Ovary (tissue), 9 donors: Measurements from ENCODE around the gene KLHL35. TPM values are rescaled to one million over a fixed set of nuclear protein-coding genes. Genes with fewer than 3 reads are reported as not detected.

Experiments
- DNase-seq, 5 donors: peaks; one replicate each; pipeline ENCODE4 v3.0.0-alpha.2; 2019 to 2020
- H3K27ac ChIP-seq, 2 donors: fragments of 200-600 bp; one replicate each; pipeline versions ENCODE4 v1.5.1 to v1.8.0; 2019 to 2022
- H3K27me3 ChIP-seq: fragments of 200-600 bp; one replicate; pipeline ENCODE4 v1.8.0; 2022
- H3K36me3 ChIP-seq: fragments of 200-600 bp; sonication (generic); one replicate; pipeline ENCODE4 v1.5.1; 2019
- H3K4me1 ChIP-seq: one replicate; pipeline ENCODE4 v1.8.1; 2013; ENCODE audit warnings: mild to moderate bottlenecking, moderate library complexity; ENCODE audit not compliant: insufficient read depth
- H3K4me3 ChIP-seq: fragments of 200-600 bp; sonication (generic); one replicate; pipeline ENCODE4 v1.5.1; 2017
- H3K9me3 ChIP-seq, 2 donors: fragments of 200-600 bp in 1 of 2; sonication (generic) in 1 of 2; one replicate each; pipeline versions ENCODE4 v1.5.1 to v1.8.1; 2013 to 2019; ENCODE audit warnings: mild to moderate bottlenecking in 1 of 2, moderate library complexity in 1 of 2
- EP300 ChIP-seq: sonication (generic); formaldehyde crosslinking; IDR thresholded peaks from one replicate; pipeline ENCODE4 v1.6.1; 2017; ENCODE audit warnings: antibody characterized with exemption
- POLR2A ChIP-seq: fragments of 450-650 bp; IDR thresholded peaks from one replicate; pipeline ENCODE4 v1.6.1; 2017; ENCODE audit warnings: antibody characterized with exemption, mild to moderate bottlenecking, moderate library complexity
- WGBS, 3 donors: extraction: QIAGEN DNeasy Blood & Tissue Kit in 1 of 3; methylation state at CpG; one replicate each; pipeline versions ENCODE4 v1.1.5 to v1.1.7; 2013 to 2017; 5-methylcytosine and 5-hydroxymethylcytosine counted together
- intact Hi-C, 4 donors: fragments of 100-400 bp; cut with DNase I; formaldehyde crosslinking; loops; one replicate each; pipeline versions ENCODE4 v1.11.0 to v1.15.1; 2022 to 2023
- polyA plus RNA-seq, 2 donors: library from polyadenylated mRNA; stranded (reverse); fragments of 200-250 nt in 1 of 2; fragments of 350-450 nt in 1 of 2; fragmentation: Illumina TruSeq in 1 of 2; extraction: RNeasy Lipid Tissue Mini Kit (QIAGEN cat#74804) in 1 of 2; gene quantifications; one replicate each; pipeline ENCODE4 v1.2.3, GENCODE V29; 2013 to 2014
- total RNA-seq, 7 donors: library from RNA; depleted of rRNA in 2 of 7; stranded (reverse); fragments of >200 nt in 2 of 7; fragmentation: NEBNext Ultra II Directional in 3 of 7; extraction: Animal tissue kit (Norgen Biotek cat#: 25700) in 3 of 7; gene quantifications; one replicate each; pipeline versions ENCODE4 v1.1.0 to v1.2.4, GENCODE V29; 2016 to 2023
- TF ChIP-seq, protein P1 (sequence below), 3 donors: fragments of 450-650 bp in 2 of 3; fragments of 200-600 bp in 1 of 3; IDR thresholded peaks; one replicate each; pipeline versions ENCODE4 v1.5.1 to v1.8.0; 2016 to 2022; ENCODE audit warnings: antibody characterized with exemption in 3 of 3, mild to moderate bottlenecking in 1 of 3
- donor health status: DM: no; HTN: no; CAD: no; lungs with moderate emphysema.
- donor health status: DM: no; HTN: no; CAD: no.
- donor health status: Bipolar disorder and iron deficiency.
- donor health status: DM: yes; HTN: yes; CAD: no.
- donor health status: DM: no; HTN: no; CAD: no.
- donor health status: DM: yes; HTN: yes; CAD: no.

KLHL35 gene
- total and polyA plus RNA-seq, 9 donors, result 0.07 to 1.1 (median 0.34) TPM; not detected in 2

DNA sequence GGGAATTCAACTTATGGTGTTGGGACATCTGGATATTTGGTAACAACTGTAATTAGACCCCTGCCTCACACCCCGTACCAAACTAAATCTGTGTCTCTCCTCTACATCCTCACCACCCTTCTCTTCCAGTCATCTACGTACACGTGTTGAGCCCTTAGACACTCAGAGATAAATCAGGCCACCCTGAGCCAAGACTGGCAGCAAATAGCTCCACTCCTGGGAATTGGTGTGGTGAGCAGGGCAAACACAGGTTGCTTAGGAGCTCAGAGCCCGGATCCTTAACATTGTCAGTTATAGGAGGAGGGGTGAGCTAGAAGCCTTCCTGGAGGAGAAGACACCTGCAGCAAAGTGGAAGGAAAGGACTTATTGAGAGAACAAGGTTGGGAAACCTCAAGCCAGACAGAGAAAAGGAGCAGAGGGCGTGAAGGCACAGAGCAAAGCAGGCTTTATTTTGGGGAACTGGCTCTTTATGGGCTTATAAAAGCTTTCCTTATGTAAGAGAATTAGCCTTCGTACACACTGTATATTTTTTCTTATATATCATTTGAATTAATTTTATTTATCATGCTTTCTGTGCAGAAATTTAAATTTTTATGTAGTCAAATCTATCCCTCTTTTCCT lies 36.9 kb upstream of the KLHL35 start:
- Histone ChIP-seq H3K36me3 (no peaks in the 10 kb centered on the region), H3K27me3 (no peaks in the 10 kb centered on the region), H3K27ac (no peak overlapping the region), H3K9me3 (no peaks in the 10 kb centered on the region), H3K4me3 (no peak overlapping the region), H3K4me1 (peaks cover 6% of the 10 kb centered on the region)
- TF ChIP-seq EP300 (no peak), POLR2A (no peak)
- TF ChIP-seq, protein P1, sequence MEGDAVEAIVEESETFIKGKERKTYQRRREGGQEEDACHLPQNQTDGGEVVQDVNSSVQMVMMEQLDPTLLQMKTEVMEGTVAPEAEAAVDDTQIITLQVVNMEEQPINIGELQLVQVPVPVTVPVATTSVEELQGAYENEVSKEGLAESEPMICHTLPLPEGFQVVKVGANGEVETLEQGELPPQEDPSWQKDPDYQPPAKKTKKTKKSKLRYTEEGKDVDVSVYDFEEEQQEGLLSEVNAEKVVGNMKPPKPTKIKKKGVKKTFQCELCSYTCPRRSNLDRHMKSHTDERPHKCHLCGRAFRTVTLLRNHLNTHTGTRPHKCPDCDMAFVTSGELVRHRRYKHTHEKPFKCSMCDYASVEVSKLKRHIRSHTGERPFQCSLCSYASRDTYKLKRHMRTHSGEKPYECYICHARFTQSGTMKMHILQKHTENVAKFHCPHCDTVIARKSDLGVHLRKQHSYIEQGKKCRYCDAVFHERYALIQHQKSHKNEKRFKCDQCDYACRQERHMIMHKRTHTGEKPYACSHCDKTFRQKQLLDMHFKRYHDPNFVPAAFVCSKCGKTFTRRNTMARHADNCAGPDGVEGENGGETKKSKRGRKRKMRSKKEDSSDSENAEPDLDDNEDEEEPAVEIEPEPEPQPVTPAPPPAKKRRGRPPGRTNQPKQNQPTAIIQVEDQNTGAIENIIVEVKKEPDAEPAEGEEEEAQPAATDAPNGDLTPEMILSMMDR (IDR thresholded peaks at IDR 0.05), result no peak
- 76 to 81% (median 79%) methylated on average over 6 of the region's 6 CpGs for WGBS, 3 donors
- intact Hi-C loops, result no loop called here
- DNase-seq, result no peak

DNA sequence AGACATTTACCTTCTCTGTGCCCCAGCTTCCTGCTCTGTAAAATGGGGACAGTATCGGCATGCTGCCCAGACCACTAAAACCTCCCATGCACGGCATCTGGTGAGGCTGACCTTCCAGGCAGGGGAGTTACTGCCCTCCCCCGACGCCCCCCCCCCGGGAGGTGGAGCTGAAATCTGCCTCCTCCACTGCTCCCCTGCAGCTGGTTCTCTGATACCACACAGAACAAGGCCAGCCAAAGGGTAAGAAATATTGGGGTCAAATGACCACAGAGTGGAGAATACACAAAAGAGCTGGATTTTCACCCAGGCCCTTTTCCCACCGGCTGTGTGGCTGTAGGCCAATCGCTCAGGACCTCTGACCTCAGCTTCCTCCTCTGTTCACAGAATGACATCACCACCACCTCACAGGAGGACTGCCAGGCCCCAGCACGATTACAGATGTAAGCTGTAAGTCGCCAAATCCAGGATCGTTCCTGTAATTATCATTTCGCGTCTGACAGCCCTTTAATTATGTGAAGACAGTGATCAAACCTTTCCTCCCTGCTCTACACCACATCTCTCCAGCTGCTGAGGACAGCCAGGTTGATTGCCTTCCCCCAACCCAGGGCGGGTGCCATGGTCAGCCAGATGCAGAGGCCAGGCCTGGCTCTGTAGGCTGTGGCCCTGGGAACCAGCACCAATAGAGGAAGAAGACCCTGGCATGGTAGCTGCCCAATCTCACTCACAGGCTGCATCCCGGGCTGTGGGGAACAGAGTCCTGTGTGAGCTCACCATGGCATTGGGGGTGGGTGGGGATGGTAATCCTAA lies 35.7 kb upstream of the KLHL35 start:
- DNase-seq, result peak; percentile 91 to 96 (median 94)
- TF ChIP-seq, protein P1 (IDR thresholded peaks at IDR 0.05), result no peak
- TF ChIP-seq POLR2A (no peak), EP300 (no peak)

DNA sequence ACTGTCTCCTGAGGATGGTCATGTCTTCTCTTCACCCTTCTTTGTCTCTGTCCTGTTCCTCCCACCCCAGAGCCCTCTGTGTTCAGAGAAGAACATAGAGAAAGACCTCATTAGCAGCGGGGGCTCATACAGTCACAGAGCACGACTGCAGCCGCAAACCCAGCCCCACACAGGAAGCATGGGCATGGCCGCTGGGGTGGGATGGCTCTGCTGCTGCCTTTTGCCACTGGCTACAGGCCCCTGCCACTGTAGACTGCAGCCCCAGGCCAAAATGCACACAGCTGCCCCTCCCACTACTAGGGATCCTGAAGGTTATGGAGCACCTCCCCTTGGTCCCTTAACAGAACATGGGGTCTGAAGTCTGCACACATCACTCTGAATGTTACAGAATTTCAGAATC lies 34.9 kb upstream of the KLHL35 start:
- Histone ChIP-seq H3K27ac (peak overlapping the region in 1 of 2 donors; percentile 69), H3K9me3 (no peaks in the 10 kb centered on the region), H3K27me3 (no peaks in the 10 kb centered on the region), H3K36me3 (no peaks in the 10 kb centered on the region), H3K4me1 (peaks cover 6% of the 10 kb centered on the region), H3K4me3 (no peak overlapping the region)
- intact Hi-C loops, result no loop called here
- peak in 1 of 5 donors; percentile 26 for DNase-seq
- TF ChIP-seq EP300 (no peak), POLR2A (no peak)
- TF ChIP-seq, protein P1 (IDR thresholded peaks at IDR 0.05), result no peak
- WGBS, 3 donors, result 86 to 93% (median 88%) methylated on average over 4 of the region's 4 CpGs

More for the DNA sequence above, 35.7 kb upstream of the KLHL35 start:
- Histone ChIP-seq H3K9me3 (no peaks in the 10 kb centered on the region), H3K4me1 (peaks cover 6% of the 10 kb centered on the region), H3K36me3 (no peaks in the 10 kb centered on the region), H3K4me3 (no peak overlapping the region), H3K27me3 (no peaks in the 10 kb centered on the region), H3K27ac (peak overlapping the region in 1 of 2 donors; percentile 69)
- WGBS, 3 donors, result 10 to 11% (median 10%) methylated on average over 14 of the region's 14 CpGs
- intact Hi-C loops, result no loop called here

DNA sequence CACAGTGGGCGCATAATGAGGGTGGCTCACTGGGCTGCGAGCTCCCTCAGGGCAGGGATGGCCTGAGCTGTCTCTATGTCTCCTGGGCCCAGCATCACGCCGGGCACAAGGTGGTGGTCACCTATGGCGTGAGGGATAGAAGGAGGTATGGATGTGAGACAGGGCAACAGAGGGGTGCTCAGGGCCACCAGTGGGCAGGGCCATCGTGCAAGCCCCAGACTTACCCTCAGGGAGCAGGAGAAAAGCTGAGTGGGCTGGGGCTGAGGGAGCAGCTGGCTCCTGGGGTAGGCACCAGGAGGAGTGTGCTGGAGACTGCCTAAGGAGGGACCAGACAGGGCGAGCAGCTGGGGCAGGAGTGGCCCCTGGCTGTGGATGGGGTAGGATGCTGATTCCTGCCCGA lies 34.3 kb upstream of the KLHL35 start:
- Histone ChIP-seq H3K27ac (no peak overlapping the region), H3K4me3 (no peak overlapping the region), H3K4me1 (peaks cover 6% of the 10 kb centered on the region), H3K27me3 (no peaks in the 10 kb centered on the region), H3K36me3 (no peaks in the 10 kb centered on the region), H3K9me3 (no peaks in the 10 kb centered on the region)
- WGBS, 3 donors, result 95 to 99% (median 96%) methylated on average over 8 of the region's 8 CpGs
- DNase-seq, result no peak
- intact Hi-C loops, result no loop called here
- no peak for TF ChIP-seq EP300
- TF ChIP-seq, protein P1 (IDR thresholded peaks at IDR 0.05), result no peak
- TF ChIP-seq POLR2A, result no peak
